Body of pancreas (tissue), 4 donors: ENCODE results near the gene CYBB.

Source experiments
- POLR2A ChIP-seq, 3 donors: fragments of 450-650 bp; IDR thresholded peaks; one replicate each; pipeline ENCODE4 v1.6.1; 2016; ENCODE audit warnings: antibody characterized with exemption in 3 of 3, mild to moderate bottlenecking in 2 of 3
- TF ChIP-seq, protein P1 (sequence below), 7 experiments: fragments of 450-650 bp in 4 of 7; fragments of 200-600 bp in 3 of 7; sonication (generic) in 3 of 7; IDR thresholded peaks; one replicate each; pipeline ENCODE4 v1.5.1; 2016 to 2019; ENCODE audit warnings: antibody characterized with exemption in 7 of 7

GRCh38 chrX:37782359-37782758, 2.5 kb downstream of the CYBB start:
- TF ChIP-seq, protein P1, sequence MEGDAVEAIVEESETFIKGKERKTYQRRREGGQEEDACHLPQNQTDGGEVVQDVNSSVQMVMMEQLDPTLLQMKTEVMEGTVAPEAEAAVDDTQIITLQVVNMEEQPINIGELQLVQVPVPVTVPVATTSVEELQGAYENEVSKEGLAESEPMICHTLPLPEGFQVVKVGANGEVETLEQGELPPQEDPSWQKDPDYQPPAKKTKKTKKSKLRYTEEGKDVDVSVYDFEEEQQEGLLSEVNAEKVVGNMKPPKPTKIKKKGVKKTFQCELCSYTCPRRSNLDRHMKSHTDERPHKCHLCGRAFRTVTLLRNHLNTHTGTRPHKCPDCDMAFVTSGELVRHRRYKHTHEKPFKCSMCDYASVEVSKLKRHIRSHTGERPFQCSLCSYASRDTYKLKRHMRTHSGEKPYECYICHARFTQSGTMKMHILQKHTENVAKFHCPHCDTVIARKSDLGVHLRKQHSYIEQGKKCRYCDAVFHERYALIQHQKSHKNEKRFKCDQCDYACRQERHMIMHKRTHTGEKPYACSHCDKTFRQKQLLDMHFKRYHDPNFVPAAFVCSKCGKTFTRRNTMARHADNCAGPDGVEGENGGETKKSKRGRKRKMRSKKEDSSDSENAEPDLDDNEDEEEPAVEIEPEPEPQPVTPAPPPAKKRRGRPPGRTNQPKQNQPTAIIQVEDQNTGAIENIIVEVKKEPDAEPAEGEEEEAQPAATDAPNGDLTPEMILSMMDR (IDR thresholded peaks at IDR 0.05) = no peak
- TF ChIP-seq POLR2A (IDR thresholded peaks at IDR 0.05) = no peak
